ENCODE data around the gene KIF6.
A peak's percentile ranks its signal among the peaks of the same experiment; 100 is the strongest.
"Not testable (repeated sequence)": the region's sequence is repeated elsewhere in the genome, so short reads cannot be mapped to it uniquely, and the experiment has no call there.

Gene KIF6

DNA sequence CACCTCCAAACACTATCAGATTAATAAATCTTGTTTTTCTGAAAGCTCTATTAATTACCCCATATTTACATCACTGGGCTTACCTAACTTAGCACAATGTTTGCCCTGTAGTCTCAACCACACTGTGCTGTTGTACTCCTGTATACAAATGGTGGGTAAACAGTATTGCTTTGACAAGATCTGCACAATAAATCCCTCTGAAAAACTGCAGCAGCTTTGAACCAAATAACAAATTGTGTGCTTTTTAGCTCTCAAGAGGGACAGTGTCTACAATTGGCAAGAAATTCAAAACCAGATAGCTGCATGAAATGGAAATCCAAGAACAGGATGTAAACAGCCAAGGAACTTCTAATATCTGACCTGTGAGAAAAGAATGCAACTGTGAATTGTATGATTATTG lies 10.4 kb downstream of the KIF6 start:
- no peak for DNase-seq (ENCODE audit: low read depth)

GRCh38 chr6:39707962-39708683 lies 17.1 kb downstream of the KIF6 start:
- DNase-seq (ENCODE audit: low read depth), result no peak

DNA sequence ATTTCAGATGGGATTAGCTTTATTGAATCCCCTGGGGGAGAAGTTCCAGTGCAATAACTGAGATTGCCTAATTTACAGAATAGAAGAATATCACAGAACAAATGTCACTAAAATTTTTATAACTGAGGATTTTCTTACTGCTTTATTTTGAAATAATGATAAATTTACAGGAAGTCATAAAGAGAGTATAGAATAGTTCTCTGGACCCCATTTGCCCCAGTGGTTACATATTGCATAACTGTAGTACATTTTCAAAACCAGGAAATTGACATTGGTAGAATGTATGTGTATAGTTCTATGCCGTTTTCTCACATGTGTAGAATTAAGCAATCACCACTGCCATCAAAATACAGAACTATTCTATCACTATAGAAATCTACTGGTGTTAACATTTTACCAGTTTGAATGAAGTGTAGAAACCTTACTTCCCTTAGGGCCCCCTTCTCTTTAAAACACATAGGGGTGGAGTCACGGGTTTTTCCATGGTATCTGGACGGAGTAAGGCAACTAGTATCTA lies 18.3 kb downstream of the KIF6 start:
- no peak for DNase-seq (ENCODE audit: low read depth)

DNA sequence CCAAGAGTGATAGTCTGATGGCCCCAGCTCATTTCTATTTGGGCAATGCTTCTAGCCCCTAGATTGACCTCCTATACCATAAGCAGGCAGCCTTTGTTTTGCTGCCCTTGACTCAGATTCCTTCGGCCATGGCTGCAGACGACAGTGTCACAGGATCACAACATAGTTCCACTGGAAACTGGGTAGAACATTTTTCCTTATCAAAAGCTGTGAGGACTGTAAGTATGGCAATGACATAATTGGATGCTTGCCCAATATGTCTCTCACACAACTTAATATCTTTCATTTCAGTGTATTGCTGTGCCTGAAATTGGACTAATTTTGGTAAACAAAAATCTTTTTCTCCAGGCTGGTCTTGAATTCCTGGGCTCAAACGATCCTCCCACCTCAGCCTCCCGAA lies 22.9 kb downstream of the KIF6 start:
- DNase-seq (ENCODE audit: low read depth), result no peak

DNA sequence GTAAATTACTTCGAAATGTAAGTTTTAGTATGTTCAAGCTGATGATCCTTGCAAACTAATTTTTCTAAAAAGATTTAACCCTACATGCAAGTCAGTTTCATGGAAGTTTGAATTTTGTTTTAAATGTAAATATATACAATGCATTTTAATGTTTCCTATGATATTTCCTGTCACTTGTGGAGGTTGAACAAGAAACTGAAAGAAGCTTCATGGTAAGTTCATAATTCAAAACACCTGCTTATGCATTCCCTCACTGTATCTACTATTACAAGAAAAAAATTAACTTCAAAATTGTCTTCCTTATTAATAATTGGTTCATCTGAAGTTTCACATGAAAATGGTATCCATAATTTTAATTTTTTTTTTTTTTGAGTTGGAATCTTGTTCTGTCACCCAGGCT lies 24.8 kb downstream of the KIF6 start:
- no peak for DNase-seq (ENCODE audit: low read depth)

GRCh38 chr6:39698789-39699188 lies 26.4 kb downstream of the KIF6 start:
- DNase-seq (ENCODE audit: low read depth), result no peak

- no peak for DNase-seq (ENCODE audit: low read depth)
Observed at GRCh38 chr6:39696986-39697788, 28.0 kb downstream of the KIF6 start.

- no peak for DNase-seq (ENCODE audit: low read depth)
Observed at GRCh38 chr6:39695447-39695846, 29.8 kb downstream of the KIF6 start.

DNA sequence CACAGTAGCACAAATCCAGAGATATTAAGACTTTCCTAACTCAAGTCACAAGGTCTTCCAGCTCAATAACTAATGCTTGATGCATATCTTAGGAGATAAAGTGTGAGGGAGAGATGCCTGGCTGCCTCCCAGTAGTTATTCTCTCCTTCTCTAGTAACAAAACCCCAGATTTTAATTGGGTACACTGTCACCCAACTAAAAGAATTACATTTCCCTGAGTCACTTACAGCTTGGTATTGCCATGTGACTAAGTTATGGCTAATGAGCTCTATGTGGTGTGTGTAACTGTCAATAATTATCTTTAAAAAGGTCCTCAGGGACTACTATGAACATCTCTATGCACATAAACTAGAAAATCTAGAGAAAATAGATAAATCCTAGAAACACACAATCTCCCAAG lies 32.0 kb downstream of the KIF6 start:
- no peak for DNase-seq (ENCODE audit: low read depth)

GRCh38 chr6:39688494-39688893 lies 36.7 kb downstream of the KIF6 start:
- DNase-seq (ENCODE audit: low read depth), result peak; percentile 32

DNA sequence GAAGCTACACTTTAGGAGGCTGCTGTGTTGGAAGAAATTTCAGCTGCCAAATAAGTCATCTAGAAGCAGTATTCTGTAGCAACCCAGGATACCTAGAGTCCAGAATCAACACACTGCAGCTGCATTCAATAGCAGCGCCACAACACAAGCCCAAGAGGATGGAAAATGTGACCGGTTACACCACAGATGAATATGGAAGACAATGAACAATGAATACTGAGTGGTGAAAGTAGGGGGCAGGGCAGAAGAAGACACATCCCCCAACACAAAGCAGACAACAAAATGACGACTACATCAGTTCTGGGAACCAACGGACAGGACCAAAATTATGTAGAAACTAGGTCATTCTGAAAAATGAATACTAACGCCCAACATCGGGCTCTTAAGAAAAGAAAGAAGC lies 38.2 kb downstream of the KIF6 start:
- no peak for DNase-seq (ENCODE audit: low read depth)

DNA sequence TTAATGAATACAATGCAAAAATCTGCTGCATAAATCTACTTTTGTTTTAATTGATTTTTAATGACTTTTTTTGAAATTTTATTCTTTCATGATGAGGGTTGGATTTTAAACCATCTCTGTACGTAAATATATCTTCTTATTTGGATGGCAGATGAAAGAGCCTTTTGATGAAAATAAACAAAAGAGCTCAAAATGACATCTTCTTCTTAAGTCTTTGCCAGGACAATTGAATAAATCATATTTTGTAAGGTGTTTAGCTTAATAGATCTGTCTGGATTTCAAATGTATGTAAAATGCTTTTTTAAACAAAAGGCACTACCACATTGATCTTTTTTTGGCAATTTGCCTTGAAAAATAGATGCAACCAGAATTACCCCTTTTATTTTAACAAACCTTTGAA lies 39.3 kb downstream of the KIF6 start:
- no peak for DNase-seq (ENCODE audit: low read depth)

DNA sequence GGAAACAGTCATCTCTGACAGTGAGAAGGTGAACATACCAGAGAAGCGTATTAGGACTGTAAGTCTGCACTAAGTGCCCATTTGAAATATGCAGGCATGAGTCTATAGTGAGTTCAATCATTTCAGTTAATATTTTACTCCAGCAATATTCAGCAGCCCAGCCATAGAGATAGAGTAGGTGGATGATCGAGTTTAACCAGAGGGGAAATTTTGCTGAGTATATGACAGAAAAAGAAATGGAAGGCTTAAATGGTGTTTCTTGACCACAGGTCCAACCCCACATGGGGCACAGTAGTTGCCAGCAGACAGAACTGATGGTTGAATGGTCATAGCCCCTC lies 39.8 kb downstream of the KIF6 start:
- DNase-seq (ENCODE audit: low read depth), result no peak

DNA sequence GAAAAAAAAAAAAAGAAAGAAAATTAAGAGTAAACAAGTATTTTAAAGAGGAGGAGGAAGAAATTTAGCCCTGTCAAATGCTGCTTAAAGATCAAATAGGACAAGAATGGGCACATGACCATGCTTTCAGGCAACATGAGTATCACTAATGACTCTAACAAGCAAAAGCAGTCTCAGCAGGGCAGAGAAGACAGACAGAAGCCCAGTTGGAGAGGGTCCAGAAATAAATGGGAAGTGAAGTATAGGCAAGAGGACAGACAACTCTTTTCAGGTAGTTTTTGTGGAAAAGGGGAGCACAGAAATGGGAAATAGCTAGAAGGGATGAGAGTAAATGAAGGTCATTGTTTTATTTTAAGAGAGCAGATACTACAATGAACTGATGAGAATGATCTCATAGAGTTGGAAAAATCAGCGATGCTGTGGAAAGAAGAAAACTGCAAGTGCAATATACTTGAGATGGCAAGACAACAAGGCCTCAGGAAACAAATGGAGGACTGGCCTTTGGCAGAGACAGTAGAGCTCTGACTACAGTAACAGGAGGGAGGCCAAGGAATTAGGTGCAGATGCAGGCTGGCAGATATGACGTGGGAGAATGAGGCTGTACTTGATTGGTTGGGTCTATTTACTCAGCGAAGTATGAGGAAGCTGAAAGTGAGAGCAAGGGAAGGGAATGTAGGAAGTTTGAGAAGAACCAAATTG lies 40.3 kb downstream of the KIF6 start:
- no peak for DNase-seq (ENCODE audit: low read depth)

DNA sequence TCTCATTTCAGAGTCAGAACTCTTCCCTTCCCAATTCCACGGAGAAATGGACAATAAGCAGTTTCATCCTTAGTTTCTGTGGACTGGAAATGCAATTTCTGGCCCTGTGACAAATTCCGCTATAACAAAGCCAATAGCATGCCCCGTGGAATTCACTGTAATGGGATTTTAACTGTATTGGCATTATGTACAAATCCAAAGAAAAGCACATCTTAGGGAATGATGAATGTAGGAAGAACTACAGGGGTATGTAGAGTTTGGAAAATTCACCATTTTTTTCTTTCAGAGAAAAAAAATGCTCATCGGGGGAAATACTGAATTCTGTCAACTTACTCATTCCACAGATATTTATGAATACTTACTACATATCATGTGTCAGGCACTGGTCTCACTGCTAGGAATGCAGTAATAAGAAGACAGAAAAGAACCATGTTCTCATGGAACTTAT lies 43.5 kb downstream of the KIF6 start:
- DNase-seq (ENCODE audit: low read depth), result no peak

GRCh38 chr6:39678914-39679313 lies 46.3 kb downstream of the KIF6 start:
- no peak for DNase-seq (ENCODE audit: low read depth)

DNA sequence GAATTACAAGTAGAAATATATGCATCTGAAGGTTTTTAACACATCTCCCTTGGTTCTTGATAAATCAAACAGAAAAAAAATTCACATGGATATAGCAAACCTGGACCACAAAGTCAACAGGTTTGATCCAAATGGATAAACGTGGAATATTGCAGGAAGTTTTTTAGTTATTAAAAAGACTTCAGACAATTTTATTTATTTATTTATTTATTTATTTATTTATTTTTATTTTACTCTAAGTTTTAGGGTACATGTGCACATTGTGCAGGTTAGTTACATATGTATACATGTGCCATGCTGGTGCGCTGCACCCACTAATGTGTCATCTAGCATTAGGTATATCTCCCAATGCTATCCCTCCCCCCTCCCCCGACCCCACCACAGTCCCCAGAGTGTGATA lies 47.9 kb downstream of the KIF6 start:
- not testable (repeated sequence) for DNase-seq (ENCODE audit: low read depth)

DNA sequence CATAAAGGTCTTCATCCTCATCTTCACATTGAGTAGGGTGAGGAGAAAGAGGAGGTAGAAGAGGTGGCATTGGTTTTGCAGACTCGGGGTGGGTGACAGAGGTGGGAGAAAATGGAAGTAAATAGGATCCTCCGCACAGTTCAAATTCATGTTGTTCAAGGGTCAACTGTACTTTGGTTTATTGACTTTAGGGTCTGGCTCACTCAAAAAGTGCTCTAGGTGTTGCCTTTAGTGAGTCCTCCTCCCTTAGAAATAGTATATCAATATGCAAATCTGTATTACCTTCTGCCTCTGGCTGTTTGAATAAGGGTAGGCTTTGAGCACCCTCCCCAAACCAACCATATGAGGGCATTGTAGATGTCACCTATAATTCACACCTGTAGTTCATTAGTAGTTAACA lies 54.7 kb downstream of the KIF6 start:
- no peak for DNase-seq (ENCODE audit: low read depth)

DNA sequence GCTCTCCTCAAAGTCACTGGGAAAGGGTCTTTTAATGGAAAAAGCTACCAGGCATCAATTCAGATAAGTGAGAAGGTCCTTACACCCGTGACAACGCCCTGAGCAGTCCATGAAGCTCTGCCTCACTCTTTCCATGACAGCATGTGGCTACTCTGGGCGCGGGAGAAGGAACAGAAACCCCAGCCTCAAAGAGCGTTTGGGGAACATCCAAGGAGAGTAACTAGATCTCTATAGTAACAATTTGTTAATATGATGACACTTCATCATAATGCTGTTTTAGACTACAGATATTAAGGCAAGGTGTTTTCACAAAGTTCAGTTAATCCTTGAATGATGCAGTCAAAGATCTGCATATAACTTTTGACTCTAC lies 55.2 kb downstream of the KIF6 start:
- no peak for DNase-seq (ENCODE audit: low read depth)

DNA sequence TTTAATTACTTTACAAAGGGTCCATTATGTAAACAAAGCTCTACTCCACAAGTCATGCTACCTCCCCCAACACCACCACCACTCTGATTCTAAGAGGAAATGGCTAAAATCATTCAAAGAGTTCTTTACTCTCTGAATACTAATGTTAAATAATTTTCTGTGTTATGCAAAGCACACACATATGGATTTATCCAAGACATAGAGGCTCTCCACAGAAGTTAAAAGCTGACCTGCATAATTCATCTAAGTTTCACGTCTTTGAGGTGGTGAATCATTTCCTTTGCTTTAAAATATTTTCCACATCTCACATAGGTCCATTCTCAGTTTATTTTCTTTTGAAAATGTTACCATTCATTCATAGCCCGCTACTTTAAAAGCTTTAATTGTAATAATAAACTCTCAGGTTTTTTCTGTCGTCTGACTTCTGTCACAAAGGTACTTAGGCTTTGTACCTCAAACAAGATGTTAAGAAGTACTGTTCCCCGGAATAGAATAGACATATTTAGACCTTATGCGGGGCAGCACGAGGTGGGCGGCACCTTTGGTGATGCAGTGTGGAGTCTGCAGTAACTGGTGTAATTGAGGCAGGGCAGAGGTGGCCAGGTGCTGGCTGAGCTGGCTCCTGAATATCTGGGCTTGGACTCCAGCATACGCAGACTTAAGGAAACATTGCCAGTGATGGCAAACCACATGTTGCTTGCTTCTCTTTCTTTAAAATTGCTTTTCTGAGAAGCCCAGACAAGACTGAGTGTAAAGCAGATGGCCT lies 55.8 kb downstream of the KIF6 start:
- DNase-seq (ENCODE audit: low read depth), result no peak

- DNase-seq (ENCODE audit: low read depth), result no peak
Observed at GRCh38 chr6:39666706-39667489, 58.3 kb downstream of the KIF6 start.
